ENCODE measurements around the gene ERFL. TPM values are rescaled to one million over a fixed set of nuclear protein-coding genes. Genes with fewer than 3 reads are reported as not detected.

ERFL gene
- polyA plus RNA-seq, 1 experiment = 0.04 TPM

DNA sequence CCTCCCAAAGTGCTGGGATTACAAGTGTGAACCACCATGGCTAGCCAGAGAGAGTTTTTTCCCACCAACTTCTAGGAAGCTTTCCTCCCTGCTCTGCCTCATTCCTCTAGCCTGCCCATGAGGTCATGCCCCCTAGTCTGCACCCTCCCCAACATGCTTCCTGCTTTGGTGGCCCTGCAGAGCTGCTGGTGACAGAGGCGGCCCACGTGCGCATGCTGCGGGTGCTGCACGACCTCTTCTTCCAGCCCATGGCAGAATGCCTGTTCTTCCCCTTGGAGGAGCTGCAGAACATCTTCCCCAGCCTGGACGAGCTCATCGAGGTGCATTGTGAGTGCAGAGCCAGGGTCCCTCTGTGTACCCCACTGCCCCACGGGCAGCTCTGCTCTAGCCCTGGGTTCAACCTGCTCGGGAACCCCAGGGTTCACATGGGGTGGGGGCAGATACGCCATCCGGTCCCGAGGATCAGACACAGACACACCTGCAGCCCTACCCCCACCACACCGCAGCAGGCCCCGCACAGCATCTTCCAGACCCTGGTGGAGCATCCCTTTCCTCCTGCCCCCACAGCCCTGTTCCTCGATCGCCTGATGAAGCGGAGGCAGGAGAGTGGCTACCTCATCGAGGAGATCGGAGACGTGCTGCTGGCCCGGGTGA lies 26.4 kb downstream of the ERFL start:
- H3K4me3 ChIP-seq (ENCODE audit: low read depth, low read length) = no peak overlapping the region
- H3K36me3 ChIP-seq (ENCODE audit: control insufficient read depth, insufficient read depth, low read length) = peaks cover 49% of the 10 kb centered on the region
- ChIA-PET POLR2A (no interaction called here), CTCF (interaction anchor here (0.6 to 0.8 kb wide), 2 partner anchors 29 to 127 kb away, joined by 3 read pairs; no protein-coding TSS in a partner anchor)
- no peaks in the 10 kb centered on the region for H3K27me3 ChIP-seq (ENCODE audit: control insufficient read depth, insufficient read depth, low read length)
- TF ChIP-seq, protein P1, sequence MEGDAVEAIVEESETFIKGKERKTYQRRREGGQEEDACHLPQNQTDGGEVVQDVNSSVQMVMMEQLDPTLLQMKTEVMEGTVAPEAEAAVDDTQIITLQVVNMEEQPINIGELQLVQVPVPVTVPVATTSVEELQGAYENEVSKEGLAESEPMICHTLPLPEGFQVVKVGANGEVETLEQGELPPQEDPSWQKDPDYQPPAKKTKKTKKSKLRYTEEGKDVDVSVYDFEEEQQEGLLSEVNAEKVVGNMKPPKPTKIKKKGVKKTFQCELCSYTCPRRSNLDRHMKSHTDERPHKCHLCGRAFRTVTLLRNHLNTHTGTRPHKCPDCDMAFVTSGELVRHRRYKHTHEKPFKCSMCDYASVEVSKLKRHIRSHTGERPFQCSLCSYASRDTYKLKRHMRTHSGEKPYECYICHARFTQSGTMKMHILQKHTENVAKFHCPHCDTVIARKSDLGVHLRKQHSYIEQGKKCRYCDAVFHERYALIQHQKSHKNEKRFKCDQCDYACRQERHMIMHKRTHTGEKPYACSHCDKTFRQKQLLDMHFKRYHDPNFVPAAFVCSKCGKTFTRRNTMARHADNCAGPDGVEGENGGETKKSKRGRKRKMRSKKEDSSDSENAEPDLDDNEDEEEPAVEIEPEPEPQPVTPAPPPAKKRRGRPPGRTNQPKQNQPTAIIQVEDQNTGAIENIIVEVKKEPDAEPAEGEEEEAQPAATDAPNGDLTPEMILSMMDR (IDR thresholded peaks at IDR 0.05; ENCODE audit: insufficient read depth, low read depth, low read length) = no peak
- DNase-seq (ENCODE audit: low read depth) = no peak

DNA sequence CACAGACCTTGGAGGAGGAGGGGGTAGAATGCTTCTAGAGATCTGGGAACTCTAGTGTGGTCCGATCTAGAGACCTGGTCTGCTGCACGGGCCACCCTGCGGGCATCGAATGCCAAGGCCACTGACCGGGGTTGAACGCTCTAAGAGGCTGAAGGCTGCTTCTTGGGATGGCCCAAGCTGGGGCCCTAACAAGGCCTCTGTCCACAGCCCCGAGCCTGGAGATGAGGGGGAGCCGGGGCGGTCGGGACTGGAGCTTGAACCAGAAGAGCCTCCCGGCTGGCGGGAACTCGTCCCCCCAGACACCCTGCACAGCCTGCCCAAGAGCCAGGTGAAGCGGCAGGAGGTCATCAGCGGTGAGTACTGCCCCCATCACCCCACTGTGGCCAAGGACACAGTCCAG lies 30.0 kb downstream of the ERFL start:
- H3K27me3 ChIP-seq (ENCODE audit: control insufficient read depth, insufficient read depth, low read length) = no peaks in the 10 kb centered on the region
- ChIA-PET POLR2A (interaction anchor here (0.5 kb wide), 1 partner anchor 51 kb away, joined by 5 read pairs; no protein-coding TSS in a partner anchor), CTCF (interaction anchor here (1.4 kb wide), 1 partner anchor 12 kb away, joined by 4 read pairs; no protein-coding TSS in a partner anchor)
- TF ChIP-seq, protein P1 (IDR thresholded peaks at IDR 0.05; ENCODE audit: insufficient read depth, low read depth, low read length) = no peak
- H3K4me3 ChIP-seq (ENCODE audit: low read depth, low read length) = no peak overlapping the region
- H3K36me3 ChIP-seq (ENCODE audit: control insufficient read depth, insufficient read depth, low read length) = peaks cover 48% of the 10 kb centered on the region
- no peak for DNase-seq (ENCODE audit: low read depth)

DNA sequence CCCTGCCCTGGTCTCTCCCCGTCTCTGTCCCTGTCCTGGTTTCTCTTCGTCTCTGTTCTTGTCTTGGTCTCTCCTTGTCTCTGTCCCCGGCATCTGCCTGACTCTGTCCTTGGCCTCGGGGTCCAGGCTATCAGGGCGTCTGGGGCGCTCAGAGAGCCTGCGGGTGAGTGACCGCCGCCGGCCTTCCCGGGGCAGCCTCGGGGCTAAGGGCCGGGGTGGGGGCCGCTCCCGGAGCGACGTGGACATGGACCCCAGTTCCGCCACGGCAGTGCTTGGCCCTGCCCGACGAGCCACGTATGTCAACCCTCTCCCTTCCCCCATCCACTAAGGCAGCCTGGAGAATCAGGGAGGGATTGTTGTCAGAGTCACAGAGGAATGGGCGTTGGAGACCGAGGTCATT lies 30.4 kb downstream of the ERFL start:
- ChIA-PET CTCF (no interaction called here), POLR2A (interaction anchor here (0.5 kb wide), 1 partner anchor 51 kb away, joined by 5 read pairs; no protein-coding TSS in a partner anchor)
- Histone ChIP-seq H3K36me3 (ENCODE audit: control insufficient read depth, insufficient read depth, low read length) (peaks cover 46% of the 10 kb centered on the region), H3K4me3 (ENCODE audit: low read depth, low read length) (no peak overlapping the region), H3K27me3 (ENCODE audit: control insufficient read depth, insufficient read depth, low read length) (no peaks in the 10 kb centered on the region)
- TF ChIP-seq, protein P1 (IDR thresholded peaks at IDR 0.05; ENCODE audit: insufficient read depth, low read depth, low read length) = no peak
- no peak for DNase-seq (ENCODE audit: low read depth)

DNA sequence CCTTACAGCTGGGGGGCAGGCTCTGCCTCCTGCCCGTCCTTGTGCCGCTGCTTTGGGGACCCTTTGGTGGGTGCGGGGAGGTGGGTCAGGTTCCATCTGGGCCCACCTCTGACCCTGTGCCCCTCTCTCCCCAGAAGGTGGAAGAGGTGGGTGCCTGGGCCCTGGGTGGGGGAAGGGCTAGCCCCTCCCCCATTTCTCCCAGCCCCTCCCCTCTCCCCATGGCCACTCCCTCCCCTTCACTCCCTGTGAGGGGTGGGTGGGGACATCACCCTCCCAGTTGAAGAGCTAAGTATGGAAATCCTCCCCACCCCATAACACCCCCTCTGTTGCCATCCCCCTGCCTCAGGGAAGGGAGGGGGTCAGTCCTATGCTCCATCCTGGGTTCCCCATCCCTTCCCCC lies 31.1 kb downstream of the ERFL start:
- DNase-seq (ENCODE audit: low read depth) = no peak
- TF ChIP-seq, protein P1 (IDR thresholded peaks at IDR 0.05; ENCODE audit: insufficient read depth, low read depth, low read length) = no peak
- Histone ChIP-seq H3K4me3 (ENCODE audit: low read depth, low read length) (no peak overlapping the region), H3K27me3 (ENCODE audit: control insufficient read depth, insufficient read depth, low read length) (no peaks in the 10 kb centered on the region), H3K36me3 (ENCODE audit: control insufficient read depth, insufficient read depth, low read length) (peaks cover 45% of the 10 kb centered on the region)
- ChIA-PET POLR2A (no interaction called here), CTCF (no interaction called here)

DNA sequence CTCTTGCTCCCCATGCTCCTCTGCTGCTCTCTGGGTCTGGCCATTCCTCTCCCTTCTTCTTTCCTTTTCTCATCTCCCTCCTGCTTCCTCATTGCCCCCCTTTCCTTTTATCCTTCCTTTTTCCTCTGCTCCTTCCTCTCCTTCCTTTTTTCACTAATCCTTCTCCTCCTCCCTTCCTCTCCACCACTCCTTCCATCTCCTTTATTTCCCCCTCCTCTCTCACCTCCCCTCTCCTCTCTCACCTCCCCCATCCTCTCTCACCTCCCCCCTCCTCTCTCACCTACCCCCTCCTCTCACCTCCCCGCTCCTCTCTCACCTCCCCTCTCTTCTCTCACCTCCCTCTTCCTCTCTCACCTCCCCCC lies 31.7 kb downstream of the ERFL start:
- Histone ChIP-seq H3K27me3 (ENCODE audit: control insufficient read depth, insufficient read depth, low read length) (no peaks in the 10 kb centered on the region), H3K4me3 (ENCODE audit: low read depth, low read length) (no peak overlapping the region), H3K36me3 (ENCODE audit: control insufficient read depth, insufficient read depth, low read length) (peaks cover 42% of the 10 kb centered on the region)
- TF ChIP-seq, protein P1 (IDR thresholded peaks at IDR 0.05; ENCODE audit: insufficient read depth, low read depth, low read length) = no peak
- DNase-seq (ENCODE audit: low read depth) = no peak
- CTCF ChIA-PET = interaction anchor here (0.9 kb wide), 1 partner anchor 55 kb away, joined by 4 read pairs; no protein-coding TSS in a partner anchor
- POLR2A ChIA-PET = no interaction called here

Data from BJ (cell line).